NOMO-1 (cell line): ENCODE results near the gene PLXNA2.

Experiments
- DNase-seq, 2 experiments: peaks; one replicate each; lab custom pipeline; 2025; ENCODE audit not compliant: unreplicated experiment in 2 of 2; lab: John Stamatoyannopoulos, UW

PLXNA2 gene

GRCh38 chr1:208078752-208079151 lies 165.4 kb downstream of the PLXNA2 start:
- no peak for DNase-seq

GRCh38 chr1:208077232-208078075 lies 166.7 kb downstream of the PLXNA2 start:
- no peak for DNase-seq

- no peak for DNase-seq
Observed at GRCh38 chr1:208074353-208074752, 169.8 kb downstream of the PLXNA2 start.

GRCh38 chr1:208071435-208072031 lies 172.7 kb downstream of the PLXNA2 start:
- DNase-seq, result no peak

GRCh38 chr1:208069908-208070307 lies 174.3 kb downstream of the PLXNA2 start:
- DNase-seq, result no peak

- no peak for DNase-seq
Observed at GRCh38 chr1:208069317-208069716, 174.9 kb downstream of the PLXNA2 start.

- DNase-seq, result no peak
Observed at GRCh38 chr1:208068908-208069307, 175.3 kb downstream of the PLXNA2 start.

- DNase-seq, result no peak
Observed at GRCh38 chr1:208068407-208068806, 175.8 kb downstream of the PLXNA2 start.

- no peak for DNase-seq
Observed at GRCh38 chr1:208066583-208066982, 177.6 kb downstream of the PLXNA2 start.

GRCh38 chr1:208065862-208066261 lies 178.3 kb downstream of the PLXNA2 start:
- peak; percentile 87 to 93 for DNase-seq

GRCh38 chr1:208061632-208062031 lies 182.6 kb downstream of the PLXNA2 start:
- DNase-seq, result no peak

GRCh38 chr1:208061118-208061517 lies 183.1 kb downstream of the PLXNA2 start:
- no peak for DNase-seq

GRCh38 chr1:208060215-208060869 lies 183.8 kb downstream of the PLXNA2 start:
- no peak for DNase-seq

GRCh38 chr1:208059409-208060001 lies 184.7 kb downstream of the PLXNA2 start:
- no peak for DNase-seq

- no peak for DNase-seq
Observed at GRCh38 chr1:208058756-208059155, 185.4 kb downstream of the PLXNA2 start.

GRCh38 chr1:208058267-208058666 lies 185.9 kb downstream of the PLXNA2 start:
- no peak for DNase-seq

GRCh38 chr1:208057056-208057455 lies 187.1 kb downstream of the PLXNA2 start:
- no peak for DNase-seq

GRCh38 chr1:208055535-208055934 lies 188.6 kb downstream of the PLXNA2 start:
- DNase-seq, result no peak

GRCh38 chr1:208054911-208055379 lies 189.2 kb downstream of the PLXNA2 start:
- no peak for DNase-seq

GRCh38 chr1:208054485-208054884 lies 189.7 kb downstream of the PLXNA2 start:
- DNase-seq, result no peak

- no peak for DNase-seq
Observed at GRCh38 chr1:208053661-208054060, 190.5 kb downstream of the PLXNA2 start.
